Panc1 (cell line): ENCODE data around the gene SCNM1. TPM values are rescaled to one million over a fixed set of nuclear protein-coding genes. Genes with fewer than 3 reads are reported as not detected.
"Not testable (repeated sequence)": the region's sequence is repeated elsewhere in the genome, so short reads cannot be mapped to it uniquely, and the experiment has no call there.

ENCODE experiments used
- ATAC-seq: fragments of 200-7000 bp; cut with Tn5 transposase; 2 replicates; pipeline ENCODE4 v1.9.1; 2020; ENCODE audit warnings: mild to moderate bottlenecking, moderate library complexity
- BruUV-seq: library from RNA; stranded (reverse); fragments of 400-500 nt; replicated peaks from 2 replicates; lab custom pipeline; 2021; lab: Mats Ljungman, UMichigan
- CTCF ChIA-PET: fragments of 300-600 bp; sonication (Branson Sonifier 250); formaldehyde crosslinking; loops from one replicate; lab custom pipeline; 2022; ENCODE audit warnings: antibody characterized with exemption; lab: Charles Lee
- POLR2A ChIA-PET: fragments of 300-600 bp; sonication (Branson Sonifier 250); formaldehyde crosslinking; loops from one replicate; lab custom pipeline; 2022; ENCODE audit warnings: antibody characterized with exemption; lab: Charles Lee
- DNase-seq: peaks from one replicate; pipeline ENCODE4 v3.0.0-alpha.2; 2010; ENCODE audit warnings: low read depth, low spot score
- H3K27ac ChIP-seq: 2 replicates; pipeline ENCODE4 v1.5.1; 2011; ENCODE audit warnings: mild to moderate bottlenecking, low read length, inconsistent platforms
- H3K27me3 ChIP-seq: fragments of 200-500 bp; sonication (Bioruptor generic); 2 replicates; pipeline ENCODE4 v1.6.0; 2014; ENCODE audit warnings: low read length, inconsistent platforms; ENCODE audit not compliant: control insufficient read depth, insufficient read depth
- H3K36me3 ChIP-seq: fragments of 200-500 bp; sonication (Bioruptor generic); 2 replicates; pipeline ENCODE4 v1.5.1; 2014; ENCODE audit warnings: inconsistent platforms, mild to moderate bottlenecking, low read length, moderate library complexity; ENCODE audit not compliant: control insufficient read depth, insufficient read depth
- H3K4me1 ChIP-seq: 2 replicates; pipeline ENCODE4 v1.5.1; 2011; ENCODE audit warnings: inconsistent platforms, mild to moderate bottlenecking, low read length, moderate library complexity; ENCODE audit not compliant: control insufficient read depth, insufficient read depth
- H3K4me3 ChIP-seq, 2 experiments: 2 replicates each; pipeline ENCODE4 v1.5.1; 2011 to 2012; ENCODE audit warnings: low read depth in 2 of 2, low read length in 2 of 2, mild to moderate bottlenecking in 2 of 2, inconsistent platforms in 1 of 2, moderate library complexity in 1 of 2
- H3K9me3 ChIP-seq: fragments of 200-500 bp; sonication (Bioruptor generic); 2 replicates; pipeline ENCODE4 v1.5.1; 2014; ENCODE audit warnings: low read depth, mild to moderate bottlenecking, inconsistent platforms, low read length, moderate library complexity; ENCODE audit not compliant: control insufficient read depth, insufficient read depth
- CTCF ChIP-seq: fragments of 450-650 bp; IDR thresholded peaks from 2 replicates; pipeline ENCODE4 v1.5.1; 2017; ENCODE audit warnings: mild to moderate bottlenecking
- POLR2AphosphoS5 ChIP-seq: IDR thresholded peaks from 2 replicates; pipeline ENCODE4 v1.6.1; 2012; ENCODE audit warnings: mild to moderate bottlenecking, low read depth, low read length, moderate library complexity
- REST ChIP-seq, 2 experiments: IDR thresholded peaks; 2 replicates each; pipeline ENCODE4 v1.6.1; 2011 to 2012; ENCODE audit warnings: low read depth in 2 of 2, control low read depth in 1 of 2, low read length in 1 of 2, mild to moderate bottlenecking in 1 of 2, moderate library complexity in 1 of 2; ENCODE audit not compliant: insufficient read depth in 1 of 2
- SIN3A ChIP-seq: IDR thresholded peaks from 2 replicates; pipeline ENCODE4 v1.6.1; 2012; ENCODE audit warnings: low read depth, mild to moderate bottlenecking, low read length, moderate library complexity, borderline replicate concordance; ENCODE audit not compliant: insufficient read depth
- TCF7L2 ChIP-seq: IDR thresholded peaks from 2 replicates; pipeline ENCODE4 v1.6.1; 2011; ENCODE audit warnings: mild to moderate bottlenecking, low read depth, low read length, inconsistent platforms
- in situ Hi-C: cut with HindIII; loops from 2 replicates; pipeline ENCODE4 v1.10.0; 2016; ENCODE audit warnings: low sequenced_read_pairs, low pct_unique_long_range_greater_than_20kb
- intact Hi-C: fragments of 100-400 bp; cut with micrococcal nuclease; formaldehyde crosslinking; loops from one replicate; pipeline ENCODE4 v1.10.0; 2022; ENCODE audit not compliant: unreplicated experiment
- total RNA-seq: library from RNA; stranded (reverse); gene quantifications from one replicate; pipeline ENCODE4 v1.2.1, GENCODE V29; 2021; ENCODE audit not compliant: unreplicated experiment

The SCNM1 gene
- total RNA-seq, 1 experiment from 2014 or later = 36.5 TPM

GRCh38 chr1:151205381-151205965 lies 39.5 kb downstream of the SCNM1 start:
- H3K27me3 ChIP-seq, DNase-seq, CTCF ChIA-PET, H3K9me3 ChIP-seq, H3K27ac ChIP-seq, H3K4me3 ChIP-seq, ATAC-seq, BruUV-seq, in situ Hi-C loops, intact Hi-C loops, H3K4me1 ChIP-seq, H3K36me3 ChIP-seq: not testable (repeated sequence)
- POLR2A ChIA-PET = interaction anchor here (0.6 kb wide), 1 partner anchor 49 kb away, joined by 7 read pairs; the partner anchor contains the start of gene PSMD4

GRCh38 chr1:151210830-151211229 lies 44.9 kb downstream of the SCNM1 start:
- H3K27ac ChIP-seq = no peak overlapping the region
- in situ Hi-C loops = no loop called here
- ATAC-seq (no peak), DNase-seq (no peak)
- ChIA-PET CTCF (no interaction called here), POLR2A (no interaction called here)
- no peaks in the 10 kb centered on the region for H3K27me3 ChIP-seq
- no TSS peak for BruUV-seq
- H3K36me3 ChIP-seq = 0 out of 2 replicates have a peak, but pooled peaks cover 3% of the 10 kb centered on the region
- H3K4me1 ChIP-seq = no peaks in the 10 kb centered on the region
- H3K9me3 ChIP-seq = no peaks in the 10 kb centered on the region
- no peak overlapping the region for H3K4me3 ChIP-seq
- intact Hi-C loops = no loop called here
- TF ChIP-seq SIN3A (no peak), POLR2AphosphoS5 (no peak), REST (IDR thresholded peaks at IDR 0.05; ENCODE audit: insufficient read depth in 1 of 2, low read depth in 2 of 2, low read length in 1 of 2) (no peak), TCF7L2 (no peak), CTCF (no peak)

GRCh38 chr1:151211972-151212705 lies 46.2 kb downstream of the SCNM1 start:
- BruUV-seq = no TSS peak
- intact Hi-C loops (no loop called here), in situ Hi-C loops (no loop called here)
- DNase-seq = no peak
- ChIA-PET CTCF (no interaction called here), POLR2A (interaction anchor here (0.6 to 1.0 kb wide), 3 partner anchors 10 to 187 kb away, joined by 3 to 5 read pairs (median 4); partner anchors contain the start of gene PSMB4)
- TF ChIP-seq SIN3A (no peak), CTCF (no peak), REST (IDR thresholded peaks at IDR 0.05; ENCODE audit: insufficient read depth in 1 of 2, low read depth in 2 of 2, low read length in 1 of 2) (no peak), POLR2AphosphoS5 (no peak), TCF7L2 (no peak)
- H3K4me3 ChIP-seq = no peak overlapping the region
- ATAC-seq = no peak
- H3K27me3 ChIP-seq = no peaks in the 10 kb centered on the region
- H3K4me1 ChIP-seq = no peaks in the 10 kb centered on the region
- H3K27ac ChIP-seq = no peak overlapping the region
- H3K9me3 ChIP-seq = no peaks in the 10 kb centered on the region
- H3K36me3 ChIP-seq = 0 out of 2 replicates have a peak, but pooled peaks cover 3% of the 10 kb centered on the region
